Bone marrow (tissue), 2 donors: ENCODE data around the gene GYPC.
"Not testable (repeated sequence)": the region's sequence is repeated elsewhere in the genome, so short reads cannot be mapped to it uniquely, and the experiment has no call there.

Source experiments
- DNase-seq, 2 donors: peaks; one replicate each; lab custom pipeline; 2025; lab: John Stamatoyannopoulos, UW

Gene GYPC, protein sequence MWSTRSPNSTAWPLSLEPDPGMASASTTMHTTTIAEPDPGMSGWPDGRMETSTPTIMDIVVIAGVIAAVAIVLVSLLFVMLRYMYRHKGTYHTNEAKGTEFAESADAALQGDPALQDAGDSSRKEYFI

DNA sequence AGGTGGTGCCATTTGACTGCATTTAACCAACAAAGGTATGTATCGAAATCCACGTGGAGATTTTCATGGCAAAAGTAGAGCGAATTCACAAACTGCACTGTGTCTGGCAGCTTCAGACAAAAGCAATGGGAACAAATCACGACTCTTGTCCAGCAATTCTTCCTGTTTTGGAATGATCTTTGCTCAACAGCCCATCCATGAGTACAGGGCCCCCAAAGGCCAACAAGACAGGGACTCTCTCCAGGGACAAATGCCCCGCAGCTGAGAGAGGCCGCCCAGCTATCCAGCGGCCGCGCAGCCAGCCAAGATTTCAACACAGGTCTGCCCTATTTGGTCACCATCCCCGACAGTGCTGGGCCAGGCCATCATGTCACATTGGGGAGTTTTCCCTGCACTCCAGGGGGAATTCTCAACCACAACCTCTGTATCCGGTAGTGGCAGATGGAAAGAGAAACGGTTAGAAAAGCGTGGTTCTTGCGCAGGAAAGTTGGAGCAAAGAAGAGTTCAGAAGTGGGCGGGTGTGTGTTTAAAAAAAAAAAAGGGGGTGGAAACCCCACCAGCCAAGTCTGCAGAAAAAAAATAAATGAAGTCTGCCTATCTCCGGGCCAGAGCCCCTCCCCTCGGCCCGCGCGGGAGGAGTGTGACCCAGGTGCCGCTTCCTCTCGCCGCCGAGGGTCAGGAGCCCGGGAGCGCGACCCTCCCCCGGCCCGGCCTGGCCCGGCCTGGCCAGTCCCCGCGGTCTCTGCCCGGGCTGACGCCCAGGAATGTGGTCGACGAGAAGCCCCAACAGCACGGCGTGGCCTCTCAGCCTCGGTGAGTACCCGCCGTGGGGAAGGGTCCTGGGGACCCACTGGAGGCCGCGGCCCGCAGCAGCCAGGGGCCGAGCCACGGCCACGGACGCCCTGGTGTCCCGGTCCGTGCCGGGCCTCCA is at the start of gene GYPC:
Gene GYPC, plus strand, starts transcription at position 659 of the 931 bp plus-strand sequence. Its CDS starts 106 bp downstream, at position 765.
- peak; percentile 13 to 19 for DNase-seq

DNA sequence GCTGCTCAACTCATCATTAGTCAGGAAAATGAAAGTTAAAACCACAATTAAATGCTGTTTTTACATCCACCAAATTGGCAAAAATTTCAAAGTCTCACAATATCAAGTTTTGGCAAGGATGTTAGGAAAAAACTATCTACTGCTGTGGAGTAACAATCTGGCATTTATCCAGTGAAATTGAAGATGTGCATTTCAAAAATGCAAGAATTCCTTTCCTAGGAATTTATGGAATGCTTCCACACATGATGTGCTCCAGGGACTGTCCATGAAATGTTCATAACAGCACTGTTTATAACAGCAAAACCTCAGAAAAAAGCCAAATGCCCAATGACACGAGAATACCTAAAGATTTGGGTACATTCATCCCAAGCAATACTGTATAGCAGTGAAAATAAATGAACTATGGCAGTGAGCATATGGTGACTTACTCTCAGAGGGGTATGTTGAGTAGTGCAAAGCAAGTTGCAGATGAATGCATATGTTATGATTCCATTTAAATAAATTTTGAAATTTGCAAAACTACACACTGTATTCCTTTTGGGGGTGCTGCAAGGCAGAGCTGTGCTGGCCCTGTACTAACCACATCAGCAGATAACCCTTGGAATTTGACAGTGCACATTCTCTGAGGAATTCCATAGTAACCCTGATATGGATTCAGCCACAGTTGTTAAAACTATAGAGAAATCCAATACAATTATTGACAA is 41.3 kb upstream of the GYPC start:
- no peak for DNase-seq

DNA sequence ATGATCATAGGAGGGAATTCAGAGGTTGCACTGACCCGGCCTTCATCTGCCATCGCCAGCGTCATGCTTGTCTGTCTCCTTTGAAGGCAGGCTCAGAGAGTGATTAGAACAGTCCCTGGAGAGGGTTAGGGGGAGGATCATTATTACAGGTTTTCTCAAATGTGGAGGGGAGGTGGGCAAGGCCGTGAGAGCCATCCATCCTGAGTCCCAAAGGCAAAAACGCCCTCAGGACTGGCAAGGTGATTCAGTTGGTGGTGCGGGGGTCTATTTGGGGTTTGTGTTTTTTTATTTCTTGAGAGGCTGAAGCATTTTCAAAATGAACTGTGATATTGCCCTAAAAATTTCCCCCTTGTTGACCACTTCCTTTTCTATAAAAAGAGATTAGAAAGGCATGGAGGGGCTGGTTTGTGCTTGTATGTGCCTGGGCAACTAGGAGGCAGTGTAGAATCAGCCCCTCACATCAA is 39.3 kb upstream of the GYPC start:
- DNase-seq = no peak

DNA sequence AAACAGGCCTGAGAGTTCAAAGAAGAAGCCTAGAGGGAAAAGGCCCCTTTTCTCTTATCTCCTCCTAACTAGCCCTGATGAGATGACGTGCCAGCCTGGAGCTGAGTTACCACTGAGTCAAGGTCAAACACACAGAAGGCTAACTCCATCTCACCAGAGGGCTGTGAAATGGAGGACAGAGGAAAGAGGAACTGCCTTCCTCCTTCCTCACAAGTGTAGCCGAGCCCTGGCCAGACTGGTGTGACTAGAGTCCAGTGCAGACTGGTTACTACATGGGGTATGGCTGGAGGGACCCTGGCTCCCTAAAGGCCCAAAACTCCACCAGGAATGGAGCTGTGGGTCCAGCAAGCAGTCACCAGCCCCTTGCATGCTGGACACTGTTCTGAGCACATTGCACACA is 35.7 kb upstream of the GYPC start:
- DNase-seq = no peak

DNA sequence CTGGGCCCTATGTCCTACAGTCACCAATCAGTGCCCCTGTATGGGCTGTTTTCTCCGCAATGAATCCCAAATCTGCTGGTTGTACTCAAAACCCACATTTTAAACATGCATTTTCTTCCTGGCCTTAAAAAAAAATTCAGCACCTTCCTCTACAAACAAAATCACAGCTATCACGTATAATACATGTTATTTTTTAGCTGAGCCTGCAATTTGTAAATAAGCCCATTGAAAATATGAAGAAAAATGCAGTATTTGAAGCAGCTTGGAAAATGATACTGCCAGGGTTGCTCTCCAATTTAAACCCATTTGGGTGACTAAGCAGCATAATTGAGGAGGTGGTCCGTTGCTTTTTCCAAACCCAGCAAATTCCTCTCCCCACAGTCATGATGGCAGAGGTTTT is 33.0 kb upstream of the GYPC start:
- DNase-seq = no peak

DNA sequence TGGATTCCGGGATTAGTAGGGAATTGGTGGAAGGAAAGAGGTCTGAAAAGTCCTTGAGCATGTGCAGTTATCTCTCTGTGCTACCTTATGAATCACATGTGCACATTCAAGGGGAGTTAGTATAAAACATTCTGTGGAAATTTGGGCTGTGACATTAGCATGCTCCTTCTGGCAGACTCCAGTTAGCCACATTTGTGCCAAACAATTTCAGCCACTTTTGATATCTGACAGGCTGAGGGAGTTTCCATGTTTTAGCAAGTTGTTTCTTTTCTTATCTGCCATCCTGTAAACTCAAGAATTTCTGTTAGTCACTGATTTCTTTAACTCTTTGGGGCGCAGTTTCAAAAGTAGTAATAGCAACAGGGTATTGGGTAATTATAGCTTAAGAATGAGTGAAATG is 28.3 kb upstream of the GYPC start:
- no peak for DNase-seq

DNA sequence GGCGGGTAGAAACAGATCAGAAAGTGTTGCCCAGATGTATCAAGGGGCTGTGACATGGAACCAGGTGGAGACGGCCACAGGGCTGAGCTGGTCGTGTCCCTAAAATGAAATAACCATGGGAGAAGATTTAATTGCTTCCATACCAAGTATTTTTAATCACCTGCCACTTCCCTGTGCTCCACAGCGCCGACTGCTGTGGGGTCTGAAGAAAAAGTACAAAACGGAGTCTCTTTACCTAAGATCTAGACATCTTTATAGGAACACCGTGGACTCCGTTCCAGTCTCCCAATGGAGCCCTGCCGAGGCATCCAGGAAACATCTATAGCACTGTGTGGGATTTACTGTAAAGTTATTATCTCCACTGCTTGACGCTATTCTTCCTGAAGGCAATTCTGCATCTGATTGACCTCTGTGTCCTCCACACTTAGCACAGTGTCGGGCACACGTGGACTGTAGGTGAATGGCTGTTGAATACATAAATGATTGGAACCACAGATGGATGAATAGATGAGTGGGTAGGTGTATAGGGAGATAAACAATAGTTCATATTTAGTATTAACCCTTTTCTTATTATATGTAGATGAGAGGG is 21.6 kb upstream of the GYPC start:
- no peak for DNase-seq

DNA sequence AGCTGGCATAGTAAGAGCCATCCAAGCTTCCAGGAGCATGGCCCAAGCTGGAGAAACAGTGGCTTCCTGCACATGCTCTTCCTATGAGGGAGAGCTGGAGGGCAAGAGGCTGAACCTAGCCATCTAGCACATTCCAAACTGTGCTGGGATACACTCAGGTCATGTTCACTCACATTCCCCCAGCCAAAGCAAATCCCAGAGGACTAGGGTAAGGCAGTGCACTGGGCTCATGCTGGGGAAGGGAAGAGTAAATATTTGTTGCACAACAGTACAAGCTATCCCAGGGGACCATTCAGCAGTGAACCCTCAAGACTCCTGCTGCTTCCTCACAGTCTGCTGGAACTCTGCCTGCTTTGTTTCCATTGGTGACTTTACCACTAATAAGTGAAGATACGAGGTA is 20.7 kb upstream of the GYPC start:
- no peak for DNase-seq

DNA sequence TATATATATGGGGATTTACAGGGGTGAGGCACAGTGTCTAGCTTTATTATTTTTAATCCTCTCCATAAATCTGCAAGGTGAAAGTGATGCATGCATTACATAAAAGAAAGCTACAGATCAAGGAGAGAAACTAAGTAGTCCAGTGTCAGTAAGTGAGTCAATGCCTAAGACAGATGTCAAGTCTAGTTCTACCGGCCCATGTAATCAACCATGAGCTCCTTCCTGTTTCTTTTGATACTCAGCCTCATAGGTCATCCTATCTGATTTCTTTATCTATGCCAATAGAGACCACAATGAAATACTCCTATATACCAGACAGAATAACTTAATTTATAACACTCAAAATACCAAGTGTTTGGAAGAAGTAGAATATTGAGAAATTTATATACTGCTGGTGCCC is 20.2 kb upstream of the GYPC start:
- DNase-seq = no peak

DNA sequence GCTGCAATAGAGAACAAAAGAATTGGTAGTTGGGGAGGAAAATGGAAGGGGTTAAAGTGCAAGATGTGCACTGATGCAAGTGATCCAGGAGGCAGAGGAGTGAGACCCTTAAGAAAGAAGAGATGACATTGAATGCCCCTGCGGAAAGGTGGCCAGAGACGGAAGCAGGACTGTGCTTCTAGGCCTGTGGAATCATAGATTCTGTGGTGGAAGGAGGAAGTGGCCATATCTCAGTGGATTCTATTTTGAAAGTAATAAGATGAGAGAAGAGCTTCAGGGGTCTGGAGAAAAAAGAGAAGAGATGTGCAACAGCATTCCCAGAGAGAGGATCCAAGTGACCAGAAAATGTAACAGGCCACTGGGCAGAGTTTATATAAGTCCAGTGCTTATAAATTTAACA is 18.6 kb upstream of the GYPC start:
- no peak for DNase-seq

DNA sequence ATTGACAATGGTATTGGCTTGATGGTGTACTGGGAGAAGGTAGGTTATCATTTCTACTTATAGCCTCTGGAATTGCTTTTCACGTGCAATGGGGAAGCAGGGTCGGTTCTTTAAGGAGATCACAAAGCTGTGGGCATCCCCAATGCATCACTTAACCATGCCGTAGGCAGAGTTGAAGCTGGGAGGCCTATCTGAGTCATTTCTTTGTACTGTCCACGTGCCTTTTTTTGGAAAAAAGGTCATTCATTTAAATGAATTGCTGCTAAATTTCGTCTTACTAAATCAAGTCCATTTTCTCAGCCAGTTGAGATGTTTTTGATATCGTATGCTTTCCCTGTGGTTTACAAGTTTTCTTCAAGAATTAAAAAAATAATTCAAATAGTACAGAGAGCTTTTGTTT is 17.2 kb upstream of the GYPC start:
- no peak for DNase-seq

DNA sequence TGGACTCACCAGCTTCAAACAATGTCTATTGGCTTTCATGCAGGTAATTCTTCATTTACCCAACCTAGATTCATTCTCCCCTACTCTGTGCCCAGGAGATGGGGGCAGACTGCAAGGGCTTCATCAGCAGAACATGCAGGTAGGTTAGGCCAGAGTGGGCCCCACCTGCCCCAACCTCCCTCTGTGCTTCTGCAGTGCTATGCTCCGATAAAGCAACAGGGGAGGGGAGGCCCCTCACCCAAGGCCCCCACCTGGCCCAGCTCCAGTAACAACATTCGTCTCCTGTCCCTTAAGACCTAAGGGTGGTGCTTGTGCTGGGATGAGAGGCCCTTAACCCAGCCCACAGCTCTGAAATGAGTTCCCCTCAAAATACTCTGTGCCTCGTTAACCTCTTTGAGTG is 16.7 kb upstream of the GYPC start:
- DNase-seq = no peak

DNA sequence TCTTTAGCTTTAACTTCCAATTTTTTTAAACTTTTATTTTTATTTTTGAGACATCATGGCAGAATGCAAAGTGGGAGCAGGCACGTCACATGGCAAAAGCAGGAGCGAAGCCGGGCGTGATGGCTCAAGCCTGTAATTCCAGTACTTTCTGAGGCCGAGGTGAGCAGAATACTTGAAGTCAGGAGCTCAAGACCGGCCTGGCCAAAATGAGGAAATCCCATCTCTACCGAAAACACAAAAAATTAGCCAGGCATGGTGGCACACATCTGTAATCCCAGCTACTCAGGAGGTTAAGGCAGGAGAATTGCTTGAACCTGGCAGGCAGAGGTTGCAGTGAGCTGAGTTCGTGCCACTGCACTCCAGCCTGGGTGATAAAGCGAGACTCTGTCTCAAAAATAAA is 14.7 kb upstream of the GYPC start:
- DNase-seq = not testable (repeated sequence)

DNA sequence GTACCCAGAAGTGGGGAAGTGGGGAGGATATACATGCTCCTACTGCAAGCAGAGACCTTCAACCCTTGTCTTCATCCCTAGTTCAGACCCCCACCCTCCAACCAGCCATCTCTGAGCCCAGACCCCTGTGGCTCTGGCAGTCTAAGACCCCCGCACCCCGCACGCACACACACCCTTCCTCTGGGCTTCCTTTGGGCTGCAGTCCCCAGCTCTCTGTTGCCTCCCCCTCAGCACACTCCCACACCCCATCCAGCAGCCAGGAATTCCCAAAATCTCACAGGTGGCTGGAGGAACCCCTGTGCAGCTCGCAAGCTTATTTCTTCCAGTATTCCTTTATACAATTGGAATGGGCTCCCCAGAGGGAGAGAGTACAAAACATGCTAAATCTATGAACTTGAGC is 13.9 kb upstream of the GYPC start:
- no peak for DNase-seq

DNA sequence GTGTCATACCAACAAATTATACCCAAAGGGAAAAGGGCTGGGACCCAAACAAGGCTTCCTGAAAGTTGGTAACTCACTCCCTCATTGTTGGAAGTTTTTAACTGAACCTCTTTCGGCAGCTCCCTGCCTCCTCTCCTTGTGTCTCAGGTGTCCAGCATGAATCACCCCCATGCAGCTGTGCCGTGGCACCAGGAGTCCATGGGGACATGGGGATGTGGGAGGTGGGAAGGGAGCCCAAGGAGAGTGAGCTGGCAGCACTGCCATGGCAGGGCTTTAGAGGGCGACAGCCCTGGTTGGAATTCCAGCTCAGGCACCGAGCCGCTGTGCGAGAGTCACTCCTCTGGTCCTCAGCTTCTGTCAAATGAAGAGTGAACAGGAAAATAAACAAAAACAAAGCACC is 12.5 kb upstream of the GYPC start:
- DNase-seq = no peak

DNA sequence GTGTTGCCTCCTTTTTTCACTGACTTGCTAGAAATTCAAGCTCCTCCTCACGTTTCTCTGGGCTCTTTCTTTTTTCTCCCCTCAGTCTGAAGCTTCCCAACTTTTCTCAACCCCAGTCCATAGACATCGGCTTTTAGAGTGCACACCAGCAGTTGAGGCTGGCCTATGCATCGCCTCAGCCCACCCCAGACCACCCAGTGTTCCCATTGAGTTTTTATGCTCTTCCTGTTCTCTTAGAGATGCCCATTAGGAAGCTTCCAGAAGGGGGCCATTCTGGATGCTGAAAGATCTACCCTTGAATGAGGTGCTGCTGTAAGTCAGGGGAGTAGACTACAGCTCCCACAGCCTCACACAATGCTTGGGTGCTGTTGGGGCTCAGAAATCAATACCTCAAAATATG is 12.0 kb upstream of the GYPC start:
- no peak for DNase-seq

DNA sequence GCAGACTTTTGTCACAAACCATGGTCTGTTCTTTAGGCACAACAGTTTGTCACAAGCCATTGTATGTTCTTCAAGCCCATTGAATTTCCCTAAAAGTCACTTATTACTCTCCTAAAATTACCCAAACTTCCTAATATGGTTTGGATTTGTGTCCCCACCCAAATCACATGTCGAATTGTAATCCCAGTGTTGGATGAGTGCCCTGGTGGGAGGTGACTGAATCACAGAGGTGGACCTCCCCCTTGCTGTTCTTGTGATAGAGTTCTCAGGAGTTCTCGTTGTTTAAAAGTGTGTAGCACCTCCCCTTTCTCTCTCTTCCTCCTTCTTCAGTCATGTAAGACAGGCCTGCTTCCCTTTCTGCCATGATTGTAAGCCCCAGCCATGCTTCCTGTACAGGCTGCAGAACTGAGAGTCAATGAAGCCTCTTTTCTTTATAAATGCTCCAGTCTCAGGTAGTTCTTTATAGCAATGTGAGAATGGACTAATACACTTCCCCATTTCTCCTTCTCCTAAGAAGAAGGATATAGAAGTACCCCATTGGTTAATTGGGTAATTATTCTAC is 11.2 kb upstream of the GYPC start:
- DNase-seq = peak in 1 of 2 donors; percentile 19

DNA sequence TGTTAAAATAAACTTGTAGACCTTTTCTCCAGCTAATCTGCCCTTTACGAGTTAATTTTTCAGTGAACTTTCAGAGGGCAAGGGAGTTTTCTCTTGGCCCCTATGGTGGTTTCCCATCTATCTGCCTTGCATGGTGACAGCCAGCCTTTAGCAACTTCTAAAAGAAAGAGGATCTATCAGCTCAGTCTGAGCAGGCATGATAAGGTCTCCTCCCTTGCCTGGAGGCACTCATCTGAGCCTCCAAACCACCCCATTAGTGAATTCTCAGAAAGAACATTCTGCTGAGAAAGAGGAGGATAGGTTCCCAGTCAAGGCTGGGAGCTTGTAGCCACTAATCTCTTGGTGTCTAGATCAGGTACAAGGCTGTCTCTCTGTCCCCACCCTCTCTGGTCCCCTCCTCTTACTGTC is 10.7 kb upstream of the GYPC start:
- no peak for DNase-seq

DNA sequence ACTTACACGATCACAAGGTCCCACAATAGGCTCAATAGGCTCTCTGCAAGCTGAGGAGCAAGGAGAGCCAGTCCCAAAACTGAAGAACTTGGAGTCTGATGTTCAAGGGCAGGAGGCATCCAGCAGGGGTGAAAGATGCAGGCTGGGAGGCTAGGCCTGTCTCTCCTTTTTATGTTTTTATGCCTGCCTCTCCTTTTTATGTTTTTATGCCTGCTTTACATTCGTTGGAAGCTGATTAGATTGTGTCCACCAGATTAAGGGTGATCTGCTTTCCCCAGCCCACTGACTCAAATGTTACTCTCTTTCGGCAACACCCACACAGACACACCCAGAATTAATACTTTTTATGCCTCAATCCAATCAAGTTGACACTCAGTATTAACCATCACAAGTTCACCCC is 9.9 kb upstream of the GYPC start:
- no peak for DNase-seq

DNA sequence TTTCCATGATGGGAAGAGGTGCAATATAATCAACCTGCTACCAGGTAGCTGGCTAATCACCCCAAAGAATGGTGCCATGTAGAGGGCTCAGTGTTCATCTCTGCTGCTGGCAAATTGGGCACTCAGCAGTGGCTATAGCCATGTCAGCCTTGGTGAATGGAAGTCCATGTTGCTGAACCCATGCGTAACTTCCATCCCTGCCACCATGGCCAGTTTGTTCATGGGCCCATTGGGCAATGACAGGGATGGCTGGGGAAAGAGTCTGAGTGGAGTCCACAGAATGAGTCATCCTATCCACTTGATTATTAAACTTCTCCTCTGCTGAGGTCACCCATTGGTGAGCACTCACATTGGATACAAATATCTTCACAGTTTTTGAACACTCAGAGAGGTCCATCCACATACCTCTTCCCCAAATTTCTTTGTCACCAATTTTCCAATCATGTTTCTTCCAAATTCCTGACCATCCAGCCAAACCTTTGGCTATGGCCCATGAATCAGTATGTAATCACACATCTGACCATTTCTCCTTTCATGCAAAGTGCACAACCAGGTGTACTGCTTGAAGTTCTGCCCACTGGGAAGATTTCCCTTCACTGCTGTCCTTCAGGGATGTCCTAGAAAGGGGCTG is 8.1 kb upstream of the GYPC start:
- not testable (repeated sequence) for DNase-seq

DNA sequence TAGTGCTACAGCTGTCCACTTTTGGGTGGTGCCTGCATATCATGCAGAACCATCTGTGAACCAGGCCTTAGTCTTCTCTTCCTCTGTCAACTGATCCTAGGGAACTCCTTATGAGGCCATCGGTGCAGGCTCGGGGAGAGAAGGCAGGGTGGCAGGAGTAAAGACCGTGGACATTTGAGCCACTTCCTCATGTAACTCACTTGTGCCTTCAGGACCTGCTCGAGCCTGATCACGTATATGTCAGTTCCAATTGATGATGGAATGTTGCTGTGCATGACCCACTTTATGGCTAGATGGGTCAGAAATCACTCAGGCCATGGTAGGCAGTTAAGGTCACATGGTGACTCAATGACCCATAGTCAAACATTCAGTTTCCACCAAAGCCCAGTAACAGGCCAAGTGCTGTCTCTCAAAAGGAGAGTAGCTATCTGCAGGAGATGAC is 7.6 kb upstream of the GYPC start:
- not testable (repeated sequence) for DNase-seq

DNA sequence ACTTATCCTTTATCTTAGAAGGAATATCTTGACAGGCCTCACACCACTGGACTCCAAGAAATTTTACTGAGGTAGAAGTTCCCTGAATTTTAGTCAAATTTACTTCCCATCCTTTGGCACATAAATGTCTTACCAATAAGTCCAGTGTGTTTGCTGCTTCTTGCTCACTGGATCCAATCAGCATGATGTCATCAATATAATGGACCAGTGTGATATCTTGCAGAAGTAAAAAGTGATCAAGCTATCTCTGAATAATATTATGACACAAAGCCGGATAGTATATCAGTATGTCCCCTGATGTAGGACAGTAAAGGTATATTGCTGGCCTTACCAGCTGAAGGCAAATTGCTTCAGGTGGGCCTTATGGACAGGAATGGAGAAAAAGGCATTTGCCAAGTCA is 6.9 kb upstream of the GYPC start:
- no peak for DNase-seq
